ENCODE data around the gene CDCA7L.

- TF ChIP-seq CTCF (IDR thresholded peaks at IDR 0.05) = no peak
- no peak for TF ChIP-seq POLR2A (IDR thresholded peaks at IDR 0.05)
Observed at GRCh38 chr7:21948364-21948763, 2.7 kb upstream of the CDCA7L start.

Data from lower leg skin (tissue), 3 donors.